GM06990 (cell line): ENCODE data around the gene BLID.

ENCODE experiments used
- DNase-seq: peaks from one replicate; pipeline ENCODE4 v3.0.0-alpha.2; 2011; ENCODE audit not compliant: insufficient read length; ENCODE audit errors: extremely low read depth
- H3K27me3 ChIP-seq: replicated peaks from 2 replicates; pipeline ENCODE4 v1.6.0; 2011; ENCODE audit warnings: low read length; ENCODE audit not compliant: control insufficient read depth, insufficient read depth
- H3K36me3 ChIP-seq: 2 replicates; pipeline ENCODE4 v1.5.1; 2011; ENCODE audit warnings: low read length; ENCODE audit not compliant: control insufficient read depth, insufficient read depth
- H3K4me3 ChIP-seq: replicated peaks from 2 replicates; pipeline ENCODE4 v1.5.1; 2011; ENCODE audit warnings: low read depth, mild to moderate bottlenecking, control low read depth, low read length
- CTCF ChIP-seq: IDR thresholded peaks from 2 replicates; pipeline ENCODE4 v1.5.1; 2011; ENCODE audit warnings: low read length, control low read depth, mild to moderate bottlenecking, inconsistent platforms; ENCODE audit not compliant: insufficient read depth, poor library complexity, severe bottlenecking

Gene BLID

GRCh38 chr11:122094836-122095235 lies 21.2 kb downstream of the BLID start:
- DNase-seq = no peak
- no peaks in the 10 kb centered on the region for H3K36me3 ChIP-seq
- H3K27me3 ChIP-seq = no peaks in the 10 kb centered on the region; the same call in 1 of the 2 replicates
- no peak overlapping the region for H3K4me3 ChIP-seq
- no peak for TF ChIP-seq CTCF

- no peak for TF ChIP-seq CTCF
- no peak overlapping the region for H3K4me3 ChIP-seq
- H3K27me3 ChIP-seq = no peaks in the 10 kb centered on the region
- DNase-seq = no peak
- no peaks in the 10 kb centered on the region for H3K36me3 ChIP-seq
Observed at GRCh38 chr11:122093731-122094275, 22.2 kb downstream of the BLID start.

- Histone ChIP-seq H3K4me3 (no peak overlapping the region), H3K36me3 (no peaks in the 10 kb centered on the region), H3K27me3 (no peaks in the 10 kb centered on the region)
- TF ChIP-seq CTCF = no peak
- no peak for DNase-seq
Observed at GRCh38 chr11:122091835-122092234, 24.2 kb downstream of the BLID start.

GRCh38 chr11:122089111-122089510 lies 26.9 kb downstream of the BLID start:
- no peak for DNase-seq
- Histone ChIP-seq H3K4me3 (no peak overlapping the region), H3K36me3 (no peaks in the 10 kb centered on the region), H3K27me3 (no peaks in the 10 kb centered on the region)
- TF ChIP-seq CTCF = no peak

GRCh38 chr11:122085712-122086111 lies 30.3 kb downstream of the BLID start:
- no peak for DNase-seq
- Histone ChIP-seq H3K36me3 (no peaks in the 10 kb centered on the region), H3K27me3 (no peaks in the 10 kb centered on the region), H3K4me3 (no peak overlapping the region)
- no peak for TF ChIP-seq CTCF

- Histone ChIP-seq H3K27me3 (no peaks in the 10 kb centered on the region), H3K36me3 (no peaks in the 10 kb centered on the region), H3K4me3 (no peak overlapping the region)
- TF ChIP-seq CTCF = no peak
- no peak for DNase-seq
Observed at GRCh38 chr11:122085264-122085663, 30.8 kb downstream of the BLID start.
